Activated naive CD8-positive, alpha-beta T cell treated with anti-CD3 and anti-CD28 coated beads for 36 hours (primary cell): ENCODE measurements around the gene ZNF682. TPM values are rescaled to one million over a fixed set of nuclear protein-coding genes. Genes with fewer than 3 reads are reported as not detected.
A peak's percentile ranks its signal among the peaks of the same experiment; 100 is the strongest.
"Not testable (repeated sequence)": the region's sequence is repeated elsewhere in the genome, so short reads cannot be mapped to it uniquely, and the experiment has no call there.

Experiments used
- DNase-seq: peaks from one replicate; pipeline ENCODE4 v3.0.0; 2021
- H3K27ac Mint-ChIP-seq: one replicate; pipeline ENCODE4 v1.8.0; 2022; ENCODE audit warnings: mild to moderate bottlenecking, moderate library complexity, mixed read lengths
- H3K27me3 Mint-ChIP-seq: one replicate; pipeline ENCODE4 v1.8.0; 2022; ENCODE audit warnings: mild to moderate bottlenecking, mixed read lengths
- H3K36me3 Mint-ChIP-seq: one replicate; pipeline ENCODE4 v1.8.0; 2021; ENCODE audit warnings: mild to moderate bottlenecking, mixed read lengths
- H3K4me1 Mint-ChIP-seq: one replicate; pipeline ENCODE4 v1.8.0; 2021; ENCODE audit warnings: mixed read lengths
- H3K4me3 Mint-ChIP-seq: one replicate; pipeline ENCODE4 v1.8.0; 2022; ENCODE audit warnings: mild to moderate bottlenecking, moderate library complexity, mixed read lengths
- H3K9me3 Mint-ChIP-seq: one replicate; pipeline ENCODE4 v1.8.0; 2022; ENCODE audit warnings: mixed read lengths
- total RNA-seq, 2 experiments: library from RNA; stranded (reverse); gene quantifications; one replicate each; pipeline ENCODE4 v1.2.3, GENCODE V29; 2021

The ZNF682 gene
- total RNA-seq = 10 to 100 TPM; 12.2 to 13.9 TPM

DNA sequence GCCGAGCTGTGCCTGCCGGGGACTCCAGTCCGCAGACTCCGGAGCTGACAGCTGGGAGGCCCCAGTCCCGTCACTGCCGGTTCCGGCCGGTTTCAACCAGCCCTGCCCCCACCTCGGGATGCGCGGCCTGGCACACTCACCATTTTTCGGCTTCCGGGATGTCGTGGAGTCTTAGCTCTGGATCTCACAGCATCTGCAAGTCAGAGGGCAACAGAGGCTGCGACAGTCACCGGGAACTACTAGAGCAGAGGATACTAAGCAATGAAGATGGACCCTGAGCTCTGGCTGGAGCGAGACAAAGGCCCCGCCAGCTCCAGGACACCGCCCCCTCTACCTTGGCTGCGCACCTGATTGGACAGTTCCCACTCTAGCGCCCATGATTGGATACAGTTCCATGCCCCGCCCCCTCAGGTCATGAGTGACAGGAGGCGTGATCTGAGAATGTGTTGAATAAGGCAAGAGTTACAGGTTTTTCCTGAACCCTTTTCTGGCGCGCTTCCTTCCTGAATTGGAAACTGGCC lies at the start of gene ZNF682:
ZNF682 (minus strand) TSS at position 303 of the 521 bp plus-strand sequence; CDS start at position 143, 160 bp downstream.
- Mint-ChIP-seq H3K27me3 (no peaks in the 10 kb centered on the region), H3K36me3 (peaks cover 7% of the 10 kb centered on the region), H3K4me1 (peaks cover 15% of the 10 kb centered on the region), H3K4me3 (peak within 1 kb of the TSS; percentile 94), H3K9me3 (no peaks in the 10 kb centered on the region), H3K27ac (peak within 1 kb of the TSS; percentile 95)
- DNase-seq = peak; percentile 94

DNA sequence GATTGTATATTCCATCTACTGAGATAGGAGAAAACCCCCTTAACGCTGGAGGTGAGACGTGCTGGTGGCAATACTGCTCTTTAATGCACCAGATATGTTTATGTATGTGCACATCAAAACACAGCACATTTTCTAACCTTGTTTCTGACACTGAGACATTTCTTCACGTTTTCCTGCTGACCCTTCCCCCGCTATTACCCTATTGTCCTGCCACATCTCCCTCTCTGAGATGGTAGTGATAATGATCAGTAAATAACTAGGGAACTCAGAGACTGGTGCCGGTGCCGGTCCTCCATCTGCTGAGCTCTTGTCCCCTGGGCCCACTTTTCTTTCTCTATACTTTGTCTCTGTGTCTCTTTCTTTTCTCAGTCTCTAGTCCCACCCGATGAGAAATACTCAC lies 43.6 kb upstream of the ZNF682 start:
- peaks cover 64% of the 10 kb centered on the region for H3K36me3 Mint-ChIP-seq
- DNase-seq = not testable (repeated sequence)

GRCh38 chr19:20082232-20082833 lies 43.0 kb upstream of the ZNF682 start:
- DNase-seq, H3K9me3 Mint-ChIP-seq, H3K27me3 Mint-ChIP-seq, H3K27ac Mint-ChIP-seq, H3K4me3 Mint-ChIP-seq: not testable (repeated sequence)
- H3K4me1 Mint-ChIP-seq = peaks cover 16% of the 10 kb centered on the region
- peaks cover 60% of the 10 kb centered on the region for H3K36me3 Mint-ChIP-seq

More for the DNA sequence above, 43.6 kb upstream of the ZNF682 start:
- not testable (repeated sequence) for H3K27ac Mint-ChIP-seq, H3K27me3 Mint-ChIP-seq, H3K4me3 Mint-ChIP-seq, H3K9me3 Mint-ChIP-seq
- peaks cover 12% of the 10 kb centered on the region for H3K4me1 Mint-ChIP-seq

GRCh38 chr19:20080656-20081055 lies 41.4 kb upstream of the ZNF682 start:
- peaks cover 16% of the 10 kb centered on the region for H3K4me1 Mint-ChIP-seq
- peaks cover 2% of the 10 kb centered on the region for H3K9me3 Mint-ChIP-seq
- peaks cover 54% of the 10 kb centered on the region for H3K36me3 Mint-ChIP-seq
- H3K27ac Mint-ChIP-seq = no peak overlapping the region
- no peaks in the 10 kb centered on the region for H3K27me3 Mint-ChIP-seq
- H3K4me3 Mint-ChIP-seq = peak overlapping the region; percentile 55
- DNase-seq = no peak

GRCh38 chr19:20079476-20079875 lies 40.2 kb upstream of the ZNF682 start:
- peak overlapping the region; percentile 98 for H3K4me3 Mint-ChIP-seq
- H3K4me1 Mint-ChIP-seq = peaks cover 16% of the 10 kb centered on the region
- peaks cover 49% of the 10 kb centered on the region for H3K36me3 Mint-ChIP-seq
- no peak overlapping the region for H3K27ac Mint-ChIP-seq
- H3K9me3 Mint-ChIP-seq = peaks cover 2% of the 10 kb centered on the region
- DNase-seq = no peak
- H3K27me3 Mint-ChIP-seq = no peaks in the 10 kb centered on the region

DNA sequence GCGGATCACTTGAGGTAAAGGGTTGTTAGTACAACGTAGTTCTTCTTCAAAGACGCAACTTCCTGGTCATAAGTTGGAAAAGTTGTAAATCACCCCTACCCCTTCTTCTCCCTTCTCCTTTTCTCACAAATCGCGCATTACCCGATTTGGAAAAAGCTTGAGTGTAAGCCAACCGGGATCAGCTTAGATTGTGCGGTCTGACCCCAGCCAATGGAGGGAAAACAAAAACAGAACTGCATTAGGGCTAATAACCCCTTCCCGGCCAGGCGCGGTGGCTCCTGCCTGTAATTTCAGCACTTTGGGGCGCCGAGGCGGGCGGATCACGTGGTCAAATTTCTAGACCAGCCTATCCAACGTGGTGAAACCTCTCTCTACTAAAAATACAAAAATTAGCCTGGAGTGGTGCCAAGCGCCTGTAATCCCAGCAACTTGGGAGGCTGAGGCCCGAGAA lies 39.3 kb upstream of the ZNF682 start:
- peak; percentile 46 for DNase-seq
- Mint-ChIP-seq H3K9me3 (peaks cover 2% of the 10 kb centered on the region), H3K36me3 (peaks cover 42% of the 10 kb centered on the region), H3K27ac (peak overlapping the region; percentile 83), H3K27me3 (no peaks in the 10 kb centered on the region), H3K4me1 (peaks cover 16% of the 10 kb centered on the region), H3K4me3 (peak overlapping the region; percentile 98)

DNA sequence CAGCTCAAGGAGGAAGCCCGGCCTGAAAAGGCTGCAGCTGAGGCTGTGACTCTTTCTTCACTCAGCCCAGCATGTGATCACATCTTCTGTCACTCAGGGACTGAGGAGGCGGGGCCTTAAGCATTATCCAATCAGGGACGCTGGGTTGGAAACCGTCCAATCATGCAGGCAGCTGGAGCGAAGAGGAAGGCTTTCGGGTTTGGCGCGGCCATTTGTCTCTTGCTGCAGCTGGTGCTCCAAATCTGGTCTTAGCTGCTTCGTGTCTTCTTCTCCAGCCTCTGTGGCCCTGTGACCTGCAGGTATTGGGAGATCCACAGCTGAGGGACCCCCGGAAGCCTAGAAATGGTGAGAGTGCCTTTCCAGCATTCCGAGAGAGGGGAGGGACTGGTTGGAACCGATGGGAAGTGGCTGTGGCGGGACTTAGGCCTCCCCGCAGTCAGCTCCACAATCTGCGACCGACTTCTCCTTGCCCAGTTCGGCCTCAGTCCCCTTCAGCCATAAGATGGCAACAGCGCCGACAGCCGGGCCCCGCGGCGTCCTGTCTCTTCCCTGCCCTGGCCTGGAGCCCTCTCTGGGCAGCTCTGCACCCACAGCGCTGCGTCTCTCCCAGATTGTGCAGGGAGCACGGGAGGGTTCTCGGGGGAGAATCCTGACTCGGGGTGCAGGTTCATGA lies 38.6 kb upstream of the ZNF682 start, which contains the start of gene ZNF90:
ZNF90 (plus strand) TSS at position 210 of the 673 bp plus-strand sequence; CDS start at position 343, 133 bp downstream.
- H3K4me1 Mint-ChIP-seq = peaks cover 15% of the 10 kb centered on the region
- peaks cover 2% of the 10 kb centered on the region for H3K9me3 Mint-ChIP-seq
- peak within 1 kb of the TSS; percentile 98 for H3K4me3 Mint-ChIP-seq
- DNase-seq = peak; percentile 90
- H3K36me3 Mint-ChIP-seq = peaks cover 36% of the 10 kb centered on the region
- peak within 1 kb of the TSS; percentile 83 for H3K27ac Mint-ChIP-seq
- no peaks in the 10 kb centered on the region for H3K27me3 Mint-ChIP-seq

- DNase-seq = no peak
- Mint-ChIP-seq H3K27ac (no peak overlapping the region), H3K9me3 (peaks cover 4% of the 10 kb centered on the region), H3K4me3 (no peak overlapping the region), H3K36me3 (peaks cover 7% of the 10 kb centered on the region), H3K27me3 (peaks cover 11% of the 10 kb centered on the region), H3K4me1 (peaks cover 4% of the 10 kb centered on the region)
Observed at GRCh38 chr19:20072936-20073335, 33.6 kb upstream of the ZNF682 start.

DNA sequence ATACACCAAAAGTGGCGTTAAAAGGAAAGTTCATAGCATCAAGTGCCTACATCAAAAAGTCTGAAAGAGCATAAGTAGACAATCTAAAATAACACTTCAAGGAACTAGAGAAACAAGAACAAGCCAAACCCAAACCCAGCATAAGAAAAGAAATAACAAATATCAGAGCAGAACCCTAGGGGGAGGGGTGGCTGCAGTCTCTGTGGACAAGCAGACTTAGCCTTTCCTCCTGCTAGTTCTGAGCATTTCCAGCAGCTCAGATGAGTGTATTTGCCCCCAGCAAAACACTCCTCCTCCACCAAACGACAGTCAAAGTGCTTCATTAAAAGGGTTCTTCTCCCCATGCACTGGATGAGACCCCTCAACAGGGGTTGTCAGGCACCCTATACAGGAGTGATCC lies 31.4 kb upstream of the ZNF682 start:
- H3K27ac Mint-ChIP-seq = no peak overlapping the region
- H3K4me3 Mint-ChIP-seq = no peak overlapping the region
- H3K27me3 Mint-ChIP-seq = peaks cover 19% of the 10 kb centered on the region
- H3K9me3 Mint-ChIP-seq = peaks cover 7% of the 10 kb centered on the region
- no peak for DNase-seq
- H3K36me3 Mint-ChIP-seq = peaks cover 6% of the 10 kb centered on the region
- H3K4me1 Mint-ChIP-seq = no peaks in the 10 kb centered on the region

DNA sequence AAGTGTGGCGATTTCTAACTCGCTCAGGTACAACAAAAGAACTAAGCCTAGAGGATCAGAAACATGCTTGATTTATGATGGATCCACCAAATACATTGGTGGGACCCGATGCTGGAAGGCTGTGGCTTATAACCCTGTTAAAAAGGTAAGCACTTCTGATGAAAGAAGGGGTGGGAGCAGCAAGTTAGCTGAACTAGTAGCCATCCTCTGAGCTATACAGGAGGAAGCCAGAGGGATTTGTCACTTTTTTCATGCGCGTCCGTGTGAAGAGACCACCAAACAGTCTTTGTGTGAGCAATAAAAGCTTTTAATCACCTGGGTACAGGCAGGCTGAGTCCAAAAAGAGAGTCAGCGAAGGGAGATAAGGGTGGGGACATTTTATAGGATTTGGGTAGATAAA lies 29.3 kb upstream of the ZNF682 start:
- not testable (repeated sequence) for H3K27ac Mint-ChIP-seq, H3K4me3 Mint-ChIP-seq
- H3K27me3 Mint-ChIP-seq = peaks cover 19% of the 10 kb centered on the region

DNA sequence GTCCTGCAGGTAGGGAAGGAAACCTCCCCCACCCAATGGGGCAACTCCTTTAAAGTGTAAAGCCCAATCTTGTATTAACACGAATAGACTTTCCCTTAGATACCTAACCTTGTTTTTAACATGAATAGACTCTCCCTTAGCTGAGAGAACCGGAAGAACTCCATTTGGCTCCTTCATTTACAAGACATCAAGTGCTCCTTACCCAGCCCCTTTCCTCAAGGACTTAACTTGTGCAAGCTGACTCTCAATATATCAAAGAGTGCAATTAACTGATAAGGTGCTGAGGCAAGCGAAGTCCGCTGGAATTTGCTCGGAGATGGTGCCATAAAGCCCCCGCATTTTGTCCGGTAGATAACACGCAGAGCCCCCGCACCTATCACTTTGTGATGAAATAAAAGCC lies 28.6 kb upstream of the ZNF682 start:
- DNase-seq = no peak
- Mint-ChIP-seq H3K9me3 (peaks cover 12% of the 10 kb centered on the region), H3K4me3 (no peak overlapping the region), H3K4me1 (no peaks in the 10 kb centered on the region), H3K27me3 (peaks cover 19% of the 10 kb centered on the region), H3K36me3 (peaks cover 6% of the 10 kb centered on the region), H3K27ac (no peak overlapping the region)

More for the DNA sequence above, 29.3 kb upstream of the ZNF682 start:
- not testable (repeated sequence) for H3K4me1 Mint-ChIP-seq, H3K36me3 Mint-ChIP-seq, DNase-seq
- peaks cover 12% of the 10 kb centered on the region for H3K9me3 Mint-ChIP-seq

DNA sequence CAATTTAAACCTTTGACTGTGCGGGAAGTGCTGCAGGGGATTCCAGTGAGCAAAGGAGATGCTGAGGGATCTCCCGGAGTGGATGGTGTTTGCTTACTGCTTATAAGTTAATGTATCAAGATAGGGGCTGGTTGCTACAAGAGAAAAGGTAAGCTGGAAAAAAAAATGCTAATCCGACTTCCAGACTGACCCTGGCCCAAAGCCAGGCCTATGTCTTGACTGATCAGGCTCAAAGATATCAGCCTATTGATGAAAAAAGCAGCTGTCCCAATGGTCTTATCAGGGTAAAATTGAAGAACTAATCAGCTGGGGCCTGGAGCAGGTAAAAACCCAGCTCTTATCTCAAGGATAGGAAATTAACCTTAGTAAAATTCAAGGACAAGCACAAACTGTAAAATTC lies 27.6 kb upstream of the ZNF682 start:
- peaks cover 19% of the 10 kb centered on the region for H3K27me3 Mint-ChIP-seq
- H3K36me3 Mint-ChIP-seq = peaks cover 6% of the 10 kb centered on the region
- H3K9me3 Mint-ChIP-seq = peaks cover 12% of the 10 kb centered on the region
- no peaks in the 10 kb centered on the region for H3K4me1 Mint-ChIP-seq
- H3K27ac Mint-ChIP-seq = no peak overlapping the region
- DNase-seq = no peak
- no peak overlapping the region for H3K4me3 Mint-ChIP-seq

DNA sequence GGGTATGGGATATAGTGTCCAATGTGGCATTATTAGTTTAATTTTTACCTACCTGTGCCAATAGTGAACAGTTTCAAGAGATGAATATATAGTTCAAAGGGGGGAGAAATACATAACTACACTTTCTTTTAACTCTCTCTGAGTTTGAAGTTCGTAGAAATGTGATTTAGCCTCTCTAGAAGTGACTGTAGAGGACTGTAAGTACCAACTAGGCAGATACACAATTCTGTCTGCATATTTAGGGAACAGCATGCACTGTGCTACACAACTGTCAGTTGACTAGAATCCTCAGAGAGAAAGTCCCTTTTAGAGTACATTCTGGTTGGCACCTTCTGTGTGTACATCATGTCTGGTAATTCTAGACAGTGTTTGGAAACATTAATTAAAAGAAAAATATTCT lies 21.0 kb upstream of the ZNF682 start:
- Mint-ChIP-seq H3K36me3 (no peaks in the 10 kb centered on the region), H3K9me3 (peaks cover 5% of the 10 kb centered on the region), H3K4me3 (no peak overlapping the region), H3K27me3 (peaks cover 12% of the 10 kb centered on the region), H3K4me1 (no peaks in the 10 kb centered on the region), H3K27ac (no peak overlapping the region)
- DNase-seq = no peak

- H3K36me3 Mint-ChIP-seq, H3K4me3 Mint-ChIP-seq: not testable (repeated sequence)
Observed at GRCh38 chr19:20058738-20059137, 19.4 kb upstream of the ZNF682 start.

More at GRCh38 chr19:20058738-20059137, 19.4 kb upstream of the ZNF682 start:
- not testable (repeated sequence) for H3K4me1 Mint-ChIP-seq, H3K27ac Mint-ChIP-seq, H3K9me3 Mint-ChIP-seq, DNase-seq
- H3K27me3 Mint-ChIP-seq = peaks cover 12% of the 10 kb centered on the region
